GM21825 (cell line): Measurements from ENCODE around the gene PDX1.

ENCODE experiments used
- ATAC-seq: cut with Tn5 transposase; IDR thresholded peaks from one replicate; pipeline ENCODE4 v1.9.1; 2021; ENCODE audit warnings: mild to moderate bottlenecking, moderate library complexity; ENCODE audit not compliant: unreplicated experiment

PDX1 gene

GRCh38 chr13:27919934-27920676, at the start of gene PDX1:
Gene PDX1 (plus strand): TSS chr13:27920000. CDS start chr13:27920139, 139 bp downstream.
- no peak for ATAC-seq

GRCh38 chr13:27878274-27878673, 41.5 kb upstream of the PDX1 start:
- ATAC-seq: no peak

GRCh38 chr13:27889471-27889870, 30.3 kb upstream of the PDX1 start:
- no peak for ATAC-seq

GRCh38 chr13:27896726-27897125, 23.1 kb upstream of the PDX1 start:
- no peak for ATAC-seq

- ATAC-seq: no peak
Observed at GRCh38 chr13:27904719-27905118, 15.1 kb upstream of the PDX1 start.

- no peak for ATAC-seq
Observed at GRCh38 chr13:27905650-27906049, 14.2 kb upstream of the PDX1 start.

GRCh38 chr13:27907121-27907787, 12.5 kb upstream of the PDX1 start:
- no peak for ATAC-seq

GRCh38 chr13:27909378-27909777, 10.4 kb upstream of the PDX1 start:
- ATAC-seq: no peak

- no peak for ATAC-seq
Observed at GRCh38 chr13:27911521-27911920, 8.3 kb upstream of the PDX1 start.

- no peak for ATAC-seq
Observed at GRCh38 chr13:27913160-27913559, 6.6 kb upstream of the PDX1 start.

- no peak for ATAC-seq
Observed at GRCh38 chr13:27915301-27916207, 4.2 kb upstream of the PDX1 start.

- ATAC-seq: no peak
Observed at GRCh38 chr13:27917121-27917947, 2.5 kb upstream of the PDX1 start.

- ATAC-seq: no peak
Observed at GRCh38 chr13:27918041-27918917, 1.5 kb upstream of the PDX1 start.

GRCh38 chr13:27918918-27919658, 712 bp upstream of the PDX1 start:
- ATAC-seq: no peak

GRCh38 chr13:27919659-27919933, 204 bp upstream of the PDX1 start:
- ATAC-seq: no peak

GRCh38 chr13:27920677-27921420, 1.0 kb downstream of the PDX1 start:
- ATAC-seq: no peak

GRCh38 chr13:27921421-27921960, 1.7 kb downstream of the PDX1 start:
- ATAC-seq: no peak
